Measurements from ENCODE around the gene NINJ1.
A peak's percentile ranks its signal among the peaks of the same experiment; 100 is the strongest.
"Not testable (repeated sequence)": the region's sequence is repeated elsewhere in the genome, so short reads cannot be mapped to it uniquely, and the experiment has no call there.

The NINJ1 gene

DNA sequence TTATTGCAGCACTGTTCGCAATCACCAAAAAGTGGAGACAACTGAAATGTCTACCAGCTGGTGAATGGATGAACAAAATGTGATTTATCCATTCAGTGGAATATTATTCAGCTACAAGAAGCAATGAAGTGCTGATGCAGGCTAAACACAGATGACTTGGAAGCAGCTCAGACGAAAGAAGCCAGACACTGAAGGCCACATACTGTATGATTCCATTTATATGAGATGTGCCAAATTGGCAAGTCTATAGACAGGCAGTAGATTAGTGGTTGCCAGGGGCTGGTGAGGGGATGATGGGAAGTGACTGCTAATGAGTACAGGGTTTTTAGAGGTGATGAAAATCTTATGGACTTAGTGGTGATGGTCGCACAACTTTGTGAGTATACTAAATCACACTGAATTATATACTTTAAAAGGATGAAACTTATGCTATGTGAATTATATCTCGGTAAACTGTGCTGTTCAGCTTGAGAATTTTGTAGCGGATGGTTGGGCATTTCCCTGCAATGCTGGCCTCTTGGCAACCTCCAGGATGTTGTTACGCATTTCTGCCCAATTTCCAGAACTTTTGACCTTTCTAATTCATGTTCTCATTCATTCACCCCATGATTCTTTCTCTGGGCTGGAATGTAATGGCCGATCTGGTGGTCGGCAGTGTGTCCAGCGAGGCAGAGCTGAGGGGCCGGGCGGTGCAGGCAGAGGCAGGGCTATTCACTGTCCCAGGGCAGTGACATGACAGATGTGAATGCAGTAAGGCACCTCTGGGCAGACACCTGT is 27.9 kb upstream of the NINJ1 start:
- FAIRE-seq (no peak), DNase-seq (ENCODE audit: extremely low spot score, insufficient read length, low read depth) (no peak)

DNA sequence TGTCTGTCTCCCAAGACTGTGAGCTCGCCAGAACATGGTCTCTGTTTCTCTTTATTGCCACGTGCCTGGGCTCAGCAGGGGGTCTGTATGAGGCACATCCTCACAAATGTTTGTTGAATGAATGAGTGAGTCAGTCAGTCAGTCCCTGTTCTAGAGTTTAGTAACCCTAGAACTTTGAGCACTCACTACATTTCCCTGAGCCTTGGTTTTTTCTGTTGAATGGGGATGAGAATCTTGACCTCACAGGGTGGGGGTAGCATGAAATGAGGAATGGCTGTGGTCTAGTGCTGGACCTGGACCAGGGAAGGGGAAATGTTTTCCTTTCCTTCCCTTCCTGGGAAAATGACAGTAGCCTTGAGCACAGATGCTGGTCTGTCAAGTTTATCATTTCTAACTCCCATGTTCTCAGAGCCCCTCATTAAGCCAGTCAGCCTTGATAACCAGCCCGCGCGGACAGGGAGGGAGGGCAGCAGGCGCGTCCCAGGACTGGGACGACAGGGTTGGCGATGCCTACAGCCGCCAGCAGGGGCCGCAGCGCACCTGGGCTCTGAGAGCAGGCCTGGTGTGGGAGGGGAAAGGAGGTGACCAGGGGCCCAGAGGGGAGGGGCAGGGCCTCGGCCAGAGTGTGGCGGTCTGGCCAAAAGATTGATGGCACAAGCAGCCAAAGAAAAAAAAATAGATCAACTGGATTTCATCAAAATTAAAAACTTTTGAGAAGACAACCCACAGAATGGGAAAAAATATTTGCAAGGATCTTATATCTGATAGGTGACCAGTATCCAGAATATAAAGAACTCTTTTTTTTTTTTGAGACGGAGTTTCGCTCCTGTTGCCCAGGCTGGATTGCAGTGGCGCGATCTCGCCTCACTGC is 25.8 kb upstream of the NINJ1 start:
- FAIRE-seq = peak; percentile 85
- peak; percentile 72 for DNase-seq (ENCODE audit: extremely low spot score, insufficient read length, low read depth)

DNA sequence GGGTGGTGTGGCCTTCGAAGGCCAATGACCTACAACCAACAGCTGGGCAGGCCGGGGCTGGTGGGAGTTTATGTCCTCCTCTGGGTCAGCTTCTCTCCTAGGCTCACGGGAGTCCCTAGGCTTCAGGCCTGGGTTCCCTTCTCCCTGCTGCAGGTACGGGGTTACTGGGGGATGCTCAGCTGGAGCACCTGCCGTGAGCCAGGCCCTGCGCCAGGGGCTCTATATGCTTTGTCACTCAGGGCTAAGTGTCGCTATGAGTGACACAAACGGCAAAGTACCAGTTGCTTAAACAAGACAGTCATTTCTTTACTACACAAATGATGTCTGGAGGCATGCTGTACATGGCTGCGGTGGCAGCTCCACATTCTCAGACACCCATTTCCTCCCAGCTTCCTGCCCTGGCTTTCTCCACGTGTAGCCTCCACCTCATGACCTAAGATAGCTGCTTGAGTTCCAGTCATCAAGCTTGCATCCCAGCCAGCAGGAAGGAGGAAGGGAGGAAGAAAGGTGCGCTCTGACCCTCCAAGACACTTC is 22.5 kb upstream of the NINJ1 start:
- DNase-seq (ENCODE audit: extremely low spot score, insufficient read length, low read depth) (no peak), FAIRE-seq (no peak)

DNA sequence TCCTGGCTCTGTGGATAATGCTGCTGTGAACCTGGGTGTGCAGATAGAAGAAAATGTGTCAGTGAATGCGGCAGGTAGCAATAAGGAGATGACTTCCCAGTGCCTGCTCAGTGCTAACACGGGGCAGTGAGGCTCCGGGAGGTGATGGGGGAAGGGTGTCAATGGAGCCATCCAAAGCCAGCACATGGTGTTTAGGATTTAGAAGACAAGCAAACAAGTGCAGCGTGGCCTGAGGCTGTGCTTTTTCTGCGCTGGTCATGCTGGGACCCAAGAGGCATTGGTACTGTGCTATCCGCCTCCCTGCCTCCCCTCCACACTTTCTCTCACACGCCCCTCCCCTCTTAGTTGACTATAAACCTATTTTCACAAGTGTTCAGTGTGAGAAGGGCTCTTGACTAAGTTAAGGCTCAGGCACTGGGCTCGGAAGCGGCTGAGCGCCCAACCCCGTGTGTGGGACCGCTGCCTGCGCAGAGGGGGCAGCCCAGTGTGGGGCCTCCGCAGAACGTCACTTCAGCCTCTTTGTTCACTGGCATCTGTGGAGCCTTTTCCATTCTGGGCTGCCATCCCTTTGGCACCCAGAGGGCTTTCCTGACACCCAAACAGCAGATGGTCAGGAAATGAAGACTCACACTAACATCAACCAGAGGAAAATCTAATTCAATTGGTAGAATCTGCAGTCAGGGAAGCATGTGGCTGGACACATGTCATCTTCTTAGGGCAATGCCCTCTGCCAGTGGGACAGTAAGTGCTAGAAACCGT is 21.8 kb upstream of the NINJ1 start:
- no peak for FAIRE-seq

DNA sequence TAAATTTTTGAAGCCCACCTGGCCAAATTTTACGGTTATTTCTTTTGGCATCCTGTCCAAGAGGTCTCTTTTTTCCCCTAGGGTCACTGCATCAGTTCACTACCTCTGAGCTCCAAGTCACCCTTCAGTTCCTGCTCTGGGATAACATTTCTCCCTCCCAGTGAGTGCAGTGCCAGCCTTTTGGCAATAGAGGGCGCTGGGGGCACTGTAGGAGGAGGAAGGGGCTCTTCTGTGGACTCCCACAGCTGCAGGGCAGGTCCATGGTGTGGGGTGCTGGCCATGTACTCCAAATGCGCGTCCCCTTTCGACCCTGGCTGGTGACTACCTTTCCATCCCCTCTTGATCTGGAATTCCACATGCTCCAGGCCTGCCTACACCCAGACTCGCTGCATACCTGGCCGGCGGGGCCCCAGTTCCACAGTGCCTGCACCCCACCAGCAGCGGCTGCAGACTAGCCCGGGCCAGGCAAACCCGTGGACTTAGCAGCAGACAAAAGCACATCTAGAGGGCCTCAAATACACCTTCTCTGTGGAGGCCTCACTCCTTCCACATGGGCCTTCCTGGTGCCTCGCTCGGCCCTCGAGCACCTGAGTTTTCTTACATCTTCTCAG is 20.3 kb upstream of the NINJ1 start:
- no peak for DNase-seq (ENCODE audit: extremely low spot score, insufficient read length, low read depth)
- FAIRE-seq = no peak

More for the DNA sequence above, 21.8 kb upstream of the NINJ1 start:
- no peak for DNase-seq (ENCODE audit: extremely low spot score, insufficient read length, low read depth)

DNA sequence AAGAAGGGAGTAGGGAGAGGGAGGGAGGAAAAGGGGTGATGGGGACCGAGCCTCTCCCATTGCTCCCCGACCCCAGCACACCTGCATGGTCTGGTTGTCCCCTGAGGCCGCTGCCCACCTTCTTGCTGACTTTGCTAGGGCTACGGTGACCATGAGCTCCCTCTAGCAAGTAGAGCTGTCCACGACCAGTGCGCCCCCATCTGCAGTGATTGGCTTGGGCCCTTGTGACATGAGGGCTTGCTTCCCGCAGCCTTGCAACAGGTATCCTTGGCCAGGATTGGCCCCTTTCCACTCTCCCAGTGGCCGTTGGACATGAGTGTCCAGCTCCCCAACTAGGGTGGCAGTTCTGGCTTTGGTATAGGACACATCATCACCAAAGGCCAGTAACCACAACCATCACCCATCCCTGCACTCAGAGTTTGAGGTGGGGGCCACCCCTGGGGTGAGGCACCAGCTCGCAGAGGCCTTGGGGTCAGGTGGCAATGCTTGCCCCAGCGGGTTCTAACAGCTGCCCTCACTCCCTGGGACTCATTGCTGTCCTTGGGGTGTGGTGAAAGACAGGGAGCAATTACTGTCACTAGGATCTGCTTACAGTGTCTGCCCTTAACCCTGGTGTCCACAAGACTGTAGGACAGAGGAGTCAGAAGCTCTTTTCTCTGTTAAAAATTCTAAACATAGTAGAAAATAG is 17.2 kb upstream of the NINJ1 start:
- FAIRE-seq (no peak), DNase-seq (ENCODE audit: extremely low spot score, insufficient read length, low read depth) (no peak)

DNA sequence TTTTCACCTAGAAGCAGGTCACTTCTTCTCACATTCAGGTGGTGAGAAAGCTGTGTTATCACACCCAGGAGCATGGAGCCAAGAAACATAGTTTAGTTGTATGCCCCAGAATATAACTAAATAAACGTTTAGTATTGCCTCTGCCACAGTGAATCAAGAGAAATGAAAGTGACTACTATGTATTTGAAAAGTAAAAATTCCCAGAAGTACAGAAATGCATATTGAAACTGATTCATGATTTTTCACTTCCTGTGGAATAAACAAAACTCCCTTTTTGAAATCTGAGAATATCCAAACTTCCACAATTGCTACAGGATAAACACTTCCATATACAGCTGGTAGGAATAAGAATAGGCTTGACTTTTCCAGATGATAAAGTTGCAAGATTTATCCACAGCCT is 15.3 kb upstream of the NINJ1 start:
- no peak for DNase-seq (ENCODE audit: extremely low spot score, insufficient read length, low read depth)
- no peak for FAIRE-seq

DNA sequence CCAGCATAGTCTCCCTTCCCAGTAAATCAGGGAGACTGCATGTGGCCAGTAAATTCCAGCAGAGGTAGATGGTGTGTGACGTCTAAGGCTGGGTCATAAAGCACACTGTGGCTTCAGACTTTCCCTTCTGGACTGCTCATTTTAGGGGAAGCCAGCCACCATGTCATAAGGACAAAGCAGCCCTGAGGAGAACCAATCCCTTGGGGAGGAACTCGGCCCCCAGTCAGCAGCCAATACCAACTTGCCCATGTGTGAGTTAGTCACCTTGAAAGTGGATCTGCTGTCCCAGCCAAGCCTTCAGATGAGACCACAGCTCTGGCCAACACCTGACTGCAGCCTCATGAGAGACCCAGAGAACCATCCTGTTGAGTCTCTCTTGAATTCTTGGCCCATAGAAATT is 14.7 kb upstream of the NINJ1 start:
- DNase-seq (ENCODE audit: extremely low spot score, insufficient read length, low read depth) (no peak), FAIRE-seq (no peak)

DNA sequence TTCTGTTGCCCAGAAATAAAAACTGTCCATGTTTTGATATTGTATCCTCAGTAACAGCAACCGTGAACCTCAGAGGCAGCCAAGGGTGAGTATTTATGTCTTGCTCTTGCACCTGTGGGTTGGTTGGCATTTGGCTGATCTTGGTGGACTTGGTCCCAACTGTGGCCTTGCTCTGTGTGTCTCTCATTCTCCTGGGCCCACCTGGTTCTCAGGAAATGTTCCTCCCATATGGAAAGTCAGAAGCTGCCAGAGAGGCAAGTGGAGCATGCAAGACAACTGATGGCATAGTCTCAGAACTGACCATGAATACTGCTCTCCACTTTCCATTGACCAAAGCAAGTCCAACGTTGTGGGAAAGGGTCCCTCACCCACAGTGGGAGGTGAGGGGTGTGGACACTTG is 13.6 kb upstream of the NINJ1 start:
- FAIRE-seq = no peak

DNA sequence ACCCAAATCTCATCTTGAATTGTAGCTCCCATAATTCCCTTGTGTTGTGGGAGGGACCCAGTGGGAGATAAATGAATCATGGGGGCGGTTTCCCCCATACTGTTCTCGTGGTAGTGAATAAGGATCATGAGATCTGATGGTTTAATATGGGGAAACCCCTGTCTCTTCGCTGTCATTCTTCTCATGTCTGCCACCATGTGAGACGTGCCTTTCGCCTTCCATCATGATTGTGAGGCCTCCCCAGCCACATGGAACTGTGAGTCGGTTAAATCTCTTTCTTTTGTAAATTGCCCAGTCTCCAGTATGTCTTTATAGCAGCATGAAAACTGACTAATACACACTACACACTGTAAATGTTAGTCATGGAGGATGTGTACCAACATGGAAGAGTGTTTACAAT is 12.6 kb upstream of the NINJ1 start:
- not testable (repeated sequence) for DNase-seq (ENCODE audit: extremely low spot score, insufficient read length, low read depth); FAIRE-seq

More for the DNA sequence above, 13.6 kb upstream of the NINJ1 start:
- no peak for DNase-seq (ENCODE audit: extremely low spot score, insufficient read length, low read depth)

DNA sequence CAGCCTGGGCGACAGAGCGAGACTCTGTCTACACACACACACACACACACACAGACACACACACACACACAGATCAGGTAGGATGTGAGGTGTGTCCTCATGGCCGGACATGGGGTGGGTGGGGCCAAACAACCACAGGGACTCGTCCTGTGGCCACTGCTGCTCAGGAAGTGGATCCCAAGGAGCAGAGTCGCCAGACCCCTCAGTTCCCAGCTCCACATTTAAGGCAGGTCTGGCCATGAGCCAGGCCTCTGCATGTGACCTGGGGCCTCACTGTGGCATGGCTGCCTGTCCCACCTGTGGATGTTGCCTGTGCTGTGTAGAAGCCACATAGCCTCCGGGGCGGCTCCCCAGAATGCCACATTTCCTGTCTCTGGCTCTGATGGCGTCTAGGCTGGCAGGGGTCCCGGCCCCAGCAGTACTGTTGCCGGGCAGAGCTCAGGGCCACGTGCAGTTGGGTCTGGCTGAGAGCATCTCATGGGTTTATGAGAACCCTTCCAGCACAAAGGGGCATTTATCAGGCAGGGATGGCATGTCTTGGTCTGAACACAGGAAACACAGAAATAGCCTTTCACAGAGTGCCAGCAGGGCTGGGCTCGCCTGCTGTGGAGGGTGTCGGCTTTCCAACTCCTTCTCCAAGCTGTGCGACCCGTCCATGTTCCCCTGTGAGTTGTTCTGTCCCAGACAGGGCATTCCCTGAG is 9.9 kb upstream of the NINJ1 start:
- FAIRE-seq (no peak), DNase-seq (ENCODE audit: extremely low spot score, insufficient read length, low read depth) (no peak)

DNA sequence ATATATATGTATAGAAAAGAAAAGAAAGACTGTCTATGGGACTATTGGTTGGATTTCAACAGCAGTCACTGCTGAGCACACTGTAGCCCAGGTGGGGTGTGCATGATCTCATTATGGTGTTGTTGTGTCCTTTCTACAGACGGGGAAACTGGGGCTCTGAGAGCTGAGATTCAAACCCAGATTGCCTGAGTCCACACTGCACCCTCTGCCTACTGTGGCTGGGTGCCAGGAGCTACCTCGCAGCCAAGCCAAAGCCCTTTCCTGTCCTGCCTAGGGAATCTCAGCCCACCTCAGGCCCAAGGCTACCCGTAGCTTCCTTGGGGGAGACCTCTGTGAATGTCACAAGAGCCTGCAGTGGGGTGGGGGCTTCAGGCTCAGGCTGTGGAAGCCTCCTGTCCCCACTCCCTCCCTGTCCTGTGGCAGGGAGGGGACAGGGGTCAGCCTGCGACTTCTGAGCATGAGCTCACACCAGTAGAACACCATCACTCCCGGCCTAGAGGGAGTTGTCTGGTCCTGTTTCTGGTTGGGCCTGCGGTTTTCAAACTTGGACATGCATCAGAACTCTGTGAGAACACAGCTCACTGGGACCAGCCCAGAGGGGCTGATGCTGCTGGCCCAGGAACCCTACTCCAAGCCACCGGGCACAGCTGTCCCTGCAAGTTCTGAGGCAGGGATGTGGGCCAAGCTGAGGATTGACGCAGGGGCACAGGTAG is 7.9 kb upstream of the NINJ1 start:
- FAIRE-seq = no peak
- no peak for DNase-seq (ENCODE audit: extremely low spot score, insufficient read length, low read depth)

DNA sequence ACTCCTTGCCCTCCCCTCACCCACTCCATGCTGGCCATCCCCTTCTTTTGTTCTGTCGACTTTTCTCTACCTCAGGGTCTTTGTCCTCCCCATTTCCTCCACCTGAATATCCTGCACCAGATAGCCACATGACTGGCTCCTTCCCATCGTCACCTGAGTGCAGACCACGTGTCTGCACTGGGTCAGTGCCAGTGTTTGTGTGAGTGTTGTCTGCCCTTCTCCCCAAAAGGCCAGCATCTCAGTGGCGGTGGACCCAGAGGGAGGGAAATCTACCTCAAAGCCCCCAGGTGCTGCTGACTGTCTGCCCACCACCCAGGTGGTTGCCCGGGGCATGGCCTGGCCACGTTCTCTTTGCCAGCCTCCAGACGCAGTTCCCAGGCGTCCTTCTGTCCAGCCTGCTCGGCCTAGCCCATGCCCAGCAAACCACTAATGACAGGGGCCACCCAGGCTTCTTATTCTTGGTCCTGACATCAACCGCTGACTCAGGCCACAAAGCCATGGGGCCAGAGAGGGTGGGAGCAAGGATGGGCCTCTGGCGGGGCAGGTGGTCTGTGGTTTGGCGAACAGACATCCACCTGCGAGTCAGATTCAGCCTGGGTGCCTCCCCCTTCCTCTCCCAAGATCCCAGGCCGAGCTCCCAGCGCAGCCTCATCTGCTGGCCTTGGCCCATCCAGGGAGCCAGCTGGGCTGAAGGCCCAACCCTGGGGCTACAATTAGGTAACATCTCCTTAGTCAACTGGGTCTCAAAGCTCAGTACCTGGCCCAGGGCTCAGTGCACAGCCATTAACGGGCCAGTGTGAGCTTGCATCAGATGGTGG is 5.5 kb upstream of the NINJ1 start:
- FAIRE-seq (no peak), DNase-seq (ENCODE audit: extremely low spot score, insufficient read length, low read depth) (no peak)

DNA sequence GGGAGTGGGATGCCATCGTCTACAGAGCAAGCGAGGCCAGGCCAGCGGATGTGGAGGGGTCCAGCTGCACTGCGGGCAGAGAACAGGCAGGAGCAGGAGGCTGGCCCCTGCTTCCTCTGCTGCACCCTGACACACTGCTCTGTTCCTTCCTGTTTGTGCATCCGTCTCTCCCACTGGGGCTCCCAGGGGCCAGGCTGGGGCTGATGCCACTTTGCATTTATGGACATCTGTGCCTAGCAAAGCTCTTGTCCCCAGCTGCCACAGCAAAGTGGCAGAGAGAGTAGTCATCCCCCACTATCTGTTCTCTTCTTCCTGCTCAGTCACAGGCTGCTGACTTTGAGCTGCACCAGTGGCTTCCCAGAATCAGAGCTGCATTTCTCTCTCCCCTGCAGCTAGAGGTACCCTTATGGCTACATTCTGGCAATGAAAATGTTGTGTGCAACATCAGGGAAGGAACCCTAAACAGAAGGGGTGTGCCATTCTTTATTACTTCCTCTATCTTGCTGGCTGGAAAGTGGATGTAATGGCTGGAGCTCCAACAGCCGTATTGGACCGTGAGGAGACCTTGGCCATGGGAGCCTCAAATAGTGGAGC is 4.2 kb upstream of the NINJ1 start:
- DNase-seq (ENCODE audit: extremely low spot score, insufficient read length, low read depth) = no peak

DNA sequence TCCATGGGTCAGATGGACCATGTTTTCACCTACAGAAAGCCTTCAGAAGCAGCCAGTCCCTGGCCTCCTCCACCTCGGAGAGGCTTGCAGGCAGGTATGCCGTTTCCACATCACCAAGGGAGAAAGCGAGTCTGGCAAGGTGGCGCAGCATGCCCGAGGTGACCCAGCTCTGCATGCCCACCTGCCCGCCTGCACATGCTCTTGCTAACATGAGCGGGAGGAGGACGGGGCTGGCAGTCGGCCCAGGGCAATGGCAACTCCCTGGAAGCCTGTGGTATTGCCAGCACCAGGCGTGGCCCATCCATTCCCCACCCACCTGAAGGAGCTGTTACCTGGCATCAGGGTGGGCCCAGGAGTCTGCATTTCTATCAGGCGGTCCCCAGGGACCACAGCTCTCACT is 3.3 kb upstream of the NINJ1 start:
- FAIRE-seq = no peak
- no peak for DNase-seq (ENCODE audit: extremely low spot score, insufficient read length, low read depth)

More for the DNA sequence above, 4.2 kb upstream of the NINJ1 start:
- FAIRE-seq = no peak

DNA sequence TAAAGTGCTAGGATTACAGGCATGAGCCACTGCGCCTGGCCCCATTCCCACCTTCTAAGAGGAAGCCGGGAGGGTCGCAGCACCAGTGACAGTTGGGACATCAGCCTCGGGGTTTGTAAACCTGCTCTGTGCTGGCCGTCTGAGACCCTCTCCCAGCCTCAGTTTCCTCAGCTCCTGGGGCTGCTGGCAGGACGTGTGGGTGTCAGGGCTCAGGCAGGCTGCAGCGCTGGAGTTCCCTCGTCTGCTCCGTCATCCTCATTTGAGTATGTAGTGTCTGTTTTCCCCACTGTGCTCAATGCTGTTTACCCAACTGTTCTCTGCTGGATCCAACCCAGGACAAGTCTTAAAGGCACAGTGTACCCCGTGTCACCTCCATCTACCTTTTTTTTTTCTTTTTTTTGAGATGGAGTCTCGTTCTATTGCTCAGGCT is 2.0 kb upstream of the NINJ1 start:
- no peak for DNase-seq (ENCODE audit: extremely low spot score, insufficient read length, low read depth)
- FAIRE-seq = no peak

Measured in GM18507 (cell line).